Mesodermal cell (in vitro differentiated cells): ENCODE data around the gene RAET1E.
A peak's percentile ranks its signal among the peaks of the same experiment; 100 is the strongest.
"Not testable (repeated sequence)": the region's sequence is repeated elsewhere in the genome, so short reads cannot be mapped to it uniquely, and the experiment has no call there.

Experiments used
- H3K27ac ChIP-seq: 2 replicates; pipeline ENCODE4 v1.7.0; 2013; ENCODE audit warnings: mild to moderate bottlenecking, low read depth, low read length, moderate library complexity; ENCODE audit not compliant: severe bottlenecking
- H3K36me3 ChIP-seq: 2 replicates; pipeline ENCODE4 v1.7.1; 2013; ENCODE audit warnings: mild to moderate bottlenecking, low read length, moderate library complexity; ENCODE audit not compliant: control insufficient read depth, insufficient read depth
- H3K4me1 ChIP-seq: one replicate; pipeline ENCODE4 v1.7.1; 2013; ENCODE audit warnings: mild to moderate bottlenecking, low read length; ENCODE audit not compliant: insufficient read depth, control insufficient read depth, poor library complexity, severe bottlenecking
- H3K4me3 ChIP-seq: 2 replicates; pipeline ENCODE4 v1.7.0; 2013; ENCODE audit warnings: low read length, control low read depth, mild to moderate bottlenecking; ENCODE audit not compliant: insufficient read depth, poor library complexity, severe bottlenecking; ENCODE audit errors: extremely low read depth
- H3K9me3 ChIP-seq: 2 replicates; pipeline ENCODE4 v1.7.1; 2013; ENCODE audit warnings: mild to moderate bottlenecking, low read length, moderate library complexity; ENCODE audit not compliant: control insufficient read depth
- WGBS, 2 experiments: methylation state at CpG; one replicate each; pipeline ENCODE4 v1.1.5; 2013; ENCODE audit warnings: missing lambda C conversion rate in 2 of 2; ENCODE audit not compliant: insufficient coverage in 2 of 2; 5-methylcytosine and 5-hydroxymethylcytosine counted together

Gene RAET1E

DNA sequence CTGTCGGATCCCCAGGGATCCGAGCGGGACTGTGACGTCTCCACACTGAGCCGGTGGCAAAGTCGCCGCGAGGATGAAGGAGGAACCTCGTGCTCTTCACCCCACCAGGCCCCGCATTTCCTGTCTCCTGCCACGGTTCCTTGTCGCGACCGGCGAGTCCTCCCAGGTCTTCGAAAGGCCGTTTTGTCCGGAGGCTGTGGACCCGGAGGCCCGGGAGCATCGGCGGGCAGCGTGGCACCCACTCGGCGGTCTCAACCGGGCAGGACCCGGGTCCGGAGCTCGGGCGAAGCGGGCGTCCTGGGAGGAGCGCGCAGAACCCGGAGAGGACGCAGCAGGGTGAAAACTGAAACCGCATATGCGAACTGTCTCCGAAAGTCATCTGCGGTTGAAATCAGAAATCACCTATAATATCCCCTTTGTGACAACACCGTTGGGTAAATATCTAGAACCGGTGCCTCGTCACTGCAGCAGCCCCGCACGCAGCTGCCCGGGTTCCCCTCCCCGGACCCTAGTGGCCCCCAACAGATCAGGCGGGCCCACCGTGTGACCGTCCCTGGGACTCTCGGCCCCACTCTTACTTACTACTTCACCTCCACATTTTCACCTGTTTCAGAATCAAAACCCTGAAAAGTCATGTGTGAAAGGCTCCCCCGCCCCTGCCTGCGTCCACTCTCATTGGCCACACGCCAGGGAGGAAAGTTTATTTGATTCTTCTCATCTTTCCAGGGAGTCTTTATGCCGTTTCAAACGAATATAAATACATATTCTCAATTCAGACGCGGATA, 40.9 kb upstream of the RAET1E start:
- Histone ChIP-seq H3K9me3 (no peaks in the 10 kb centered on the region), H3K27ac (no peak overlapping the region), H3K4me1 (peaks cover 3% of the 10 kb centered on the region), H3K36me3 (no peaks in the 10 kb centered on the region), H3K4me3 (peak overlapping the region; percentile 9)
- 2 to 3% methylated on average over 38 to 55 of the region's 58 CpGs for WGBS, 2 experiments

GRCh38 chr6:149938013-149938570, 40.2 kb upstream of the RAET1E start:
- H3K9me3 ChIP-seq, H3K4me3 ChIP-seq, H3K36me3 ChIP-seq, H3K4me1 ChIP-seq, H3K27ac ChIP-seq: not testable (repeated sequence)
- WGBS, 2 experiments: 3 to 6% methylated on average over 14 to 15 of the region's 20 CpGs

GRCh38 chr6:149936743-149937142, 38.8 kb upstream of the RAET1E start:
- Histone ChIP-seq H3K4me3 (no peak overlapping the region), H3K36me3 (no peaks in the 10 kb centered on the region), H3K4me1 (peaks cover 3% of the 10 kb centered on the region), H3K27ac (no peak overlapping the region), H3K9me3 (no peaks in the 10 kb centered on the region)
- 50 to 100% methylated on average over 1 to 2 of the region's 2 CpGs for WGBS, 2 experiments

DNA sequence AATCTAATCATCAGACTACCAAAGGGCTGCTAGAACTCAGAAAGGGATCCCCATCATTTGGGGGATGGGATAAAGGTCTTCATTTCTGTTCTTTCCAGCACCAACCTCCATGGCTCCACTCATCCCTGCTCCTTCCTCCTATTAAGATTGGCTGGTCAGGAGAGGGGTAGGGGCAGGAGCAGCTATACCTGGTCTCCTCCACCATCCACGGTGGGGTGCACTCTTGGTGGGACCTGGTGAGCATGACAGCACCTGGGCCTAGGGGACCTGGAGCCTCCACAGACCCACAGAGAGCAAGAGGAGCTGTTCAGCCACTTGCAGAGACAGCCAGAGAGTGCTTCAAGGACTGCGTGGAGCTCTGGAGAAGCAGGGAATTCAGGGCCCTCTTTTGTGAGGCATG, 37.8 kb upstream of the RAET1E start:
- H3K4me1 ChIP-seq: peaks cover 3% of the 10 kb centered on the region
- no peak overlapping the region for H3K27ac ChIP-seq
- H3K9me3 ChIP-seq: no peaks in the 10 kb centered on the region
- no peaks in the 10 kb centered on the region for H3K36me3 ChIP-seq
- no peak overlapping the region for H3K4me3 ChIP-seq
- 27 to 33% methylated on average over 2 of the region's 2 CpGs for WGBS, 2 experiments

- Histone ChIP-seq H3K4me1 (peaks cover 3% of the 10 kb centered on the region), H3K4me3 (no peak overlapping the region), H3K9me3 (no peaks in the 10 kb centered on the region), H3K27ac (no peak overlapping the region), H3K36me3 (no peaks in the 10 kb centered on the region)
- 21 to 33% methylated on average over 3 of the region's 4 CpGs for WGBS, 2 experiments
Observed at GRCh38 chr6:149935246-149935645, 37.3 kb upstream of the RAET1E start.

GRCh38 chr6:149934249-149935156, 36.6 kb upstream of the RAET1E start:
- no peak overlapping the region for H3K4me3 ChIP-seq
- 43 to 45% methylated on average over 8 to 10 of the region's 11 CpGs for WGBS, 2 experiments
- H3K36me3 ChIP-seq: no peaks in the 10 kb centered on the region
- no peak overlapping the region for H3K27ac ChIP-seq
- H3K9me3 ChIP-seq: no peaks in the 10 kb centered on the region
- H3K4me1 ChIP-seq: peaks cover 3% of the 10 kb centered on the region

DNA sequence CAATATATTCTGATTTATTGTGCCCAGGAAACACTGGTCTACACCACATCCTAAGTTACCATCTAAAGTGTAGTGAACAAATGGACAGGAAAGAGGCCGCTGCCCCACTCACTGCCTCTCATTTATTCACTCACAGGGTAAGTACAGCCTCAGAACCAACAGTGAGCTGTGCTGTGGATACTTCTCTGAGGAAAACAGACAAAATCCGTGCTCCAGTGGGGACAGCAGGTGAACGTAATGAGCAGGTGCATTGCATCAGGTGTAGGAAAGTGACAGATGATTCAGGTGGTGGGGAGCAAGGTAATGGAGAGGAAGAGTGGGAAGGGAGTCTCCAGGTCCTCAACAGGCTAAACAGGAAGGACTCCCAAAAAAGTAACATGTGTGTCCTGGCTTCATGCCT, 35.5 kb upstream of the RAET1E start:
- Histone ChIP-seq H3K9me3 (no peaks in the 10 kb centered on the region), H3K4me1 (no peaks in the 10 kb centered on the region), H3K27ac (no peak overlapping the region), H3K36me3 (no peaks in the 10 kb centered on the region), H3K4me3 (no peak overlapping the region)
- WGBS, 2 experiments: 19 to 29% methylated on average over 2 to 3 of the region's 3 CpGs

DNA sequence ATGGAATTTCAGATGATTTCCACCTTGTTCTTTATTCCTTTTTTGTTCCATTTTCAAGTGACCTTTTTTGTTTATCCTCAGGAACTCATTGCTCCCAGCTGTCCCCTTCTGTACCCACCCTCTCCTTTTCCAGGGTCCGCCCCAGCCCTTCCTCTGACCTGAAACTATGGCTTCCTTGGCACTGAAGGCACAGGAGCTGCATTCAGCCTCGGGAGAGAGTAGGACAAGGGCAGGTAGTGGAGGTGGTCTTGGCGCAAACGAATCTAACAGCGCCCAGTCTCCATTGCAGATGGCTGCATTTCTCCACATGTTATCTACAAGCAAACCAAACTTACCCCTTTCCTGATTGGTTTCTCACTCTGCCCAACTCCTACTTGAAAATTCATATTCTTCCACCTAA, 35.1 kb upstream of the RAET1E start:
- H3K36me3 ChIP-seq: no peaks in the 10 kb centered on the region
- H3K27ac ChIP-seq: no peak overlapping the region
- WGBS, 2 experiments: 55 to 83% methylated on average over 3 to 5 of the region's 5 CpGs
- no peaks in the 10 kb centered on the region for H3K4me1 ChIP-seq
- no peaks in the 10 kb centered on the region for H3K9me3 ChIP-seq
- no peak overlapping the region for H3K4me3 ChIP-seq

DNA sequence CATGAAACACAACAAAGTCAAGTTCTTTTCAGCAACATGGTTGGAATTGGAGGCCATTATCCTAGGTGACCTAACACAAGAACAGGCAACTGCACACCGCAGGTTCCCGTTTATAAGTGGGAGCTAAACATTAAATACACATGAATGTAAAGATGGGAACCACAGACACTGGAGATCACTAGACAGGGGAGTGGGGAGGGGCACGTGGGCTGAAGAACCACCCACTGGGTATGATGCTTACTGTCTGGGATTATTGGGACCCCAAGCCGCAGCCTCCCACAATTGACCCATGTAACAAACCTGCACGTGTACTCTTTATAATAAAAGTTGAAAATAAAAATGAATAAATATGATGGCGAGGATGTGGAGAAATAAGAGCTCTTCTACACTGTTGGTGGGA, 33.6 kb upstream of the RAET1E start:
- no peak overlapping the region for H3K27ac ChIP-seq
- H3K36me3 ChIP-seq: no peaks in the 10 kb centered on the region
- 40 to 83% methylated on average over 2 to 3 of the region's 6 CpGs for whole genome bisulfite sequencing, 2 experiments

GRCh38 chr6:149929422-149929821, 31.5 kb upstream of the RAET1E start:
- Histone ChIP-seq H3K36me3 (no peaks in the 10 kb centered on the region), H3K4me1 (no peaks in the 10 kb centered on the region), H3K27ac (no peak overlapping the region), H3K9me3 (no peaks in the 10 kb centered on the region), H3K4me3 (no peak overlapping the region)
- WGBS, 2 experiments: 0 to 8% methylated on average over 1 to 3 of the region's 3 CpGs

More for the DNA sequence above, 33.6 kb upstream of the RAET1E start:
- Histone ChIP-seq H3K4me1 (no peaks in the 10 kb centered on the region), H3K9me3 (no peaks in the 10 kb centered on the region), H3K4me3 (no peak overlapping the region)
